ENCODE measurements around the gene SFMBT1.

DNA sequence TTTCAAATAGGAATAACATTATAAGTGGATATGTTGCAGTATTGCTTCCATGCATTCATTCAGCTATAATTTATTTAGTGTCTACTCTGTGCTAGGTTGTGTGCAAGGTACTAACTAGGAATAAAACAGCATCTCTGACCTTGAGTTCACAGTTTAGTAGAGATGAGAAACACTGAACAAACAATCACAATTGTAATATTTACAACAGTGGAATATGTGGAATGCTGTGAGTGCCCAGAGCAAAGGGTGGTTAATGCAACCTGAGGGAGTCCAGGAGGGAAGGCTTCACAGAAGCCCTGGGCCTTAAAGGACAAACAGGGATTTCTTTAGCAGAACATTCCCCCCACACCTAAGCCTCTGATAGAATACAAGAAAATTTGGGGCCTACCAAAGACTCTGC lies 13.3 kb downstream of the SFMBT1 start:
- no peak for TF ChIP-seq EZH2phosphoT487 (IDR thresholded peaks at IDR 0.05; ENCODE audit: borderline replicate concordance, low read depth, low read length)
- TF ChIP-seq, protein P1, sequence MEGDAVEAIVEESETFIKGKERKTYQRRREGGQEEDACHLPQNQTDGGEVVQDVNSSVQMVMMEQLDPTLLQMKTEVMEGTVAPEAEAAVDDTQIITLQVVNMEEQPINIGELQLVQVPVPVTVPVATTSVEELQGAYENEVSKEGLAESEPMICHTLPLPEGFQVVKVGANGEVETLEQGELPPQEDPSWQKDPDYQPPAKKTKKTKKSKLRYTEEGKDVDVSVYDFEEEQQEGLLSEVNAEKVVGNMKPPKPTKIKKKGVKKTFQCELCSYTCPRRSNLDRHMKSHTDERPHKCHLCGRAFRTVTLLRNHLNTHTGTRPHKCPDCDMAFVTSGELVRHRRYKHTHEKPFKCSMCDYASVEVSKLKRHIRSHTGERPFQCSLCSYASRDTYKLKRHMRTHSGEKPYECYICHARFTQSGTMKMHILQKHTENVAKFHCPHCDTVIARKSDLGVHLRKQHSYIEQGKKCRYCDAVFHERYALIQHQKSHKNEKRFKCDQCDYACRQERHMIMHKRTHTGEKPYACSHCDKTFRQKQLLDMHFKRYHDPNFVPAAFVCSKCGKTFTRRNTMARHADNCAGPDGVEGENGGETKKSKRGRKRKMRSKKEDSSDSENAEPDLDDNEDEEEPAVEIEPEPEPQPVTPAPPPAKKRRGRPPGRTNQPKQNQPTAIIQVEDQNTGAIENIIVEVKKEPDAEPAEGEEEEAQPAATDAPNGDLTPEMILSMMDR (conservative IDR thresholded peaks at IDR 0.05; ENCODE audit: low read length) = no peak

Data from OCI-LY7 (cell line).